Keratinocyte (primary cell): Measurements from ENCODE around the gene HOOK2. TPM values are rescaled to one million over a fixed set of nuclear protein-coding genes. Genes with fewer than 3 reads are reported as not detected.

ENCODE experiments used
- polyA plus RNA-seq, 5 experiments: library from polyadenylated mRNA; depleted of rRNA in 3 of 5; stranded (reverse) in 3 of 5; stranded (forward) in 1 of 5; unstranded in 1 of 5; fragments of >200 nt; gene quantifications; 1 replicate in 1 of 5; 2 replicates in 3 of 5; 3 replicates in 1 of 5; pipeline versions ENCODE4 v1.2.1 to v1.2.3, GENCODE V29; 2011 to 2012; ENCODE audit warnings: missing spikeins in 2 of 5, low read depth in 1 of 5, low replicate concordance in 1 of 5
- small RNA-seq, 3 experiments: library from RNA; depleted of rRNA; stranded (forward); fragments of <200 nt; gene quantifications; one replicate each; pipeline ENCODE3, GENCODE V24; 2012; ENCODE audit warnings: low read depth in 3 of 3, low replicate concordance in 1 of 3; ENCODE audit not compliant: insufficient read length in 3 of 3

The HOOK2 gene
- polyA plus RNA-seq, 1 donor (not counting 4 experiments of a cell fraction or from before 2014, with no cell fraction given) = 21.9 TPM

Small RNA genes within 50 kb of the gene (small RNA-seq; reads per million reads assigned to genes)
- 0 to 0.07 (median 0) reads per million in 3 experiments for gene MIR5684

Other genes starting within 250 kb of the HOOK2 start
- 2.0 to 3.5 TPM (median 2.5 TPM) in 3 replicates for gene ZNF564, start 224.1 kb downstream of the HOOK2 start, polyA plus RNA-seq
- gene ZNF490, start 164.7 kb downstream of the HOOK2 start, polyA plus RNA-seq = 2.7 to 3.2 TPM (median 3.2 TPM) in 3 replicates
- 8.1 to 11.5 TPM (median 10.3 TPM) in 3 replicates for gene ZNF791, start 164.6 kb downstream of the HOOK2 start, polyA plus RNA-seq
- gene MAN2B1, start 108.8 kb downstream of the HOOK2 start, polyA plus RNA-seq = 17.0 to 30.1 TPM (median 21.1 TPM) in 3 replicates
- 3.8 to 5.6 TPM (median 5.0 TPM) in 3 replicates for gene WDR83, start 108.7 kb downstream of the HOOK2 start, polyA plus RNA-seq
- 36.5 to 45.0 TPM (median 37.2 TPM) in 3 replicates for gene DHPS, start 93.7 kb downstream of the HOOK2 start, polyA plus RNA-seq
- gene GNG14, start 87.6 kb downstream of the HOOK2 start, polyA plus RNA-seq = not detected in 3 replicates
- 5.6 to 11.2 TPM (median 8.1 TPM) in 3 replicates for gene FBXW9, start 78.9 kb downstream of the HOOK2 start, polyA plus RNA-seq
- 75.3 to 115 TPM (median 105 TPM) in 3 replicates for gene TNPO2, start 51.6 kb downstream of the HOOK2 start, polyA plus RNA-seq
- gene TRIR, start 40.9 kb downstream of the HOOK2 start, polyA plus RNA-seq = 148 to 170 TPM (median 153 TPM) in 3 replicates
- gene GET3, start 38.1 kb downstream of the HOOK2 start, polyA plus RNA-seq = 104 to 173 TPM (median 138 TPM) in 3 replicates
- 0.03 TPM in 1 of 3 replicates, not detected in the others for gene BEST2, start 23.8 kb downstream of the HOOK2 start, polyA plus RNA-seq
- gene JUNB, start 15.9 kb upstream of the HOOK2 start, polyA plus RNA-seq = 34.9 to 85.1 TPM (median 40.8 TPM) in 3 replicates
- 119 to 301 TPM (median 154 TPM) in 3 replicates for gene PRDX2, start 26.2 kb upstream of the HOOK2 start, polyA plus RNA-seq
- 0.41 to 6.6 TPM (median 2.9 TPM) in 3 replicates for gene THSD8, start 26.5 kb upstream of the HOOK2 start, polyA plus RNA-seq
- 12.7 to 32.5 TPM (median 19.7 TPM) in 3 replicates for gene RNASEH2A, start 31.0 kb upstream of the HOOK2 start, polyA plus RNA-seq
- not detected in 3 replicates for gene RTBDN, start 59.0 kb upstream of the HOOK2 start, polyA plus RNA-seq
- 0.09 to 0.13 TPM (median 0.11 TPM) in 3 replicates for gene MAST1, start 63.0 kb upstream of the HOOK2 start, polyA plus RNA-seq
- 23.5 to 38.3 TPM (median 27.2 TPM) in 3 replicates for gene DNASE2, start 105.9 kb upstream of the HOOK2 start, polyA plus RNA-seq
- not detected in 3 replicates for gene KLF1, start 111.6 kb upstream of the HOOK2 start, polyA plus RNA-seq
- gene GCDH, start 115.6 kb upstream of the HOOK2 start, polyA plus RNA-seq = 9.9 to 16.8 TPM (median 11.5 TPM) in 3 replicates
- 0.07 to 0.10 TPM in 2 of 3 replicates, not detected in the other for gene SYCE2, start 143.7 kb upstream of the HOOK2 start, polyA plus RNA-seq
- gene FARSA, start 158.2 kb upstream of the HOOK2 start, polyA plus RNA-seq = 29.9 to 68.7 TPM (median 30.9 TPM) in 3 replicates
- 785 to 1,497 TPM (median 899 TPM) in 3 replicates for gene CALR, start 163.1 kb upstream of the HOOK2 start, polyA plus RNA-seq
- gene RAD23A, start 170.3 kb upstream of the HOOK2 start, polyA plus RNA-seq = 20.3 to 63.3 TPM (median 23.7 TPM) in 3 replicates
- gene GADD45GIP1, start 181.7 kb upstream of the HOOK2 start, polyA plus RNA-seq = 27.8 to 38.4 TPM (median 35.5 TPM) in 3 replicates
- 0.09 TPM in 1 of 3 replicates, not detected in the others for gene DAND5, start 194.0 kb upstream of the HOOK2 start, polyA plus RNA-seq
- 3.1 to 21.4 TPM (median 5.2 TPM) in 3 replicates for gene NFIX, start 219.9 kb upstream of the HOOK2 start, polyA plus RNA-seq